Sigmoid colon (tissue), 7 donors: ENCODE measurements around the gene GPR137B. TPM values are rescaled to one million over a fixed set of nuclear protein-coding genes. Genes with fewer than 3 reads are reported as not detected.
"Not testable (repeated sequence)": the region's sequence is repeated elsewhere in the genome, so short reads cannot be mapped to it uniquely, and the experiment has no call there.

Source experiments
- DNase-seq: peaks from one replicate; pipeline ENCODE4 v3.0.0-alpha.2; 2019
- H3K27ac ChIP-seq, 4 donors: fragments of 200-600 bp; sonication (generic); one replicate each; pipeline ENCODE4 v1.5.1; 2016 to 2019; ENCODE audit warnings: mild to moderate bottlenecking in 1 of 4
- H3K27me3 ChIP-seq, 3 donors: fragments of 200-600 bp; sonication (generic); one replicate each; pipeline ENCODE4 v1.5.1; 2019; ENCODE audit warnings: mild to moderate bottlenecking in 1 of 3
- H3K36me3 ChIP-seq, 4 donors: fragments of 200-600 bp; sonication (generic); one replicate each; pipeline ENCODE4 v1.5.1; 2016 to 2019
- H3K4me1 ChIP-seq, 4 donors: fragments of 200-600 bp; sonication (generic); one replicate each; pipeline ENCODE4 v1.5.1; 2017 to 2019
- H3K4me3 ChIP-seq, 4 donors: fragments of 200-600 bp; sonication (generic); one replicate each; pipeline ENCODE4 v1.5.1; 2017 to 2019; ENCODE audit warnings: mild to moderate bottlenecking in 2 of 4, moderate library complexity in 1 of 4
- H3K9me3 ChIP-seq, 4 donors: fragments of 200-600 bp in 3 of 4; sonication (generic) in 3 of 4; one replicate each; pipeline versions ENCODE4 v1.5.1 to v1.6.1; 2013 to 2019
- CTCF ChIP-seq, 4 experiments: fragments of 450-650 bp in 3 of 4; fragments of 200-600 bp in 1 of 4; IDR thresholded peaks; one replicate each; pipeline ENCODE4 v1.5.1; 2016 to 2019; ENCODE audit warnings: antibody characterized with exemption in 4 of 4, mild to moderate bottlenecking in 3 of 4, moderate library complexity in 2 of 4
- EP300 ChIP-seq, 4 donors: sonication (generic); formaldehyde crosslinking; IDR thresholded peaks; one replicate each; pipeline ENCODE4 v1.6.1; 2017; ENCODE audit warnings: antibody characterized with exemption in 4 of 4
- POLR2A ChIP-seq, 2 donors: fragments of 450-650 bp; IDR thresholded peaks; one replicate each; pipeline ENCODE4 v1.6.1; 2016; ENCODE audit warnings: antibody characterized with exemption in 2 of 2, mild to moderate bottlenecking in 2 of 2, moderate library complexity in 2 of 2
- POLR2AphosphoS5 ChIP-seq, 4 donors: sonication (generic); formaldehyde crosslinking; IDR thresholded peaks; one replicate each; pipeline ENCODE4 v1.6.1; 2017; ENCODE audit warnings: antibody characterized with exemption in 4 of 4
- WGBS, 2 donors: extraction: QIAGEN DNeasy Blood & Tissue Kit; methylation state at CpG; one replicate each; pipeline ENCODE4 v1.1.7; 2013; 5-methylcytosine and 5-hydroxymethylcytosine counted together
- intact Hi-C: fragments of 100-400 bp; cut with DNase I; formaldehyde crosslinking; loops from one replicate; pipeline ENCODE4 v1.15.1; 2023
- polyA plus RNA-seq, 3 donors: library from polyadenylated mRNA; stranded (reverse); fragments of 200-250 nt; gene quantifications; one replicate each; pipeline ENCODE4 v1.2.3, GENCODE V29; 2013
- total RNA-seq, 4 donors: library from RNA; depleted of rRNA; stranded (reverse); fragments of >200 nt; gene quantifications; one replicate each; pipeline ENCODE4 v1.1.0, GENCODE V29; 2016
- donor health status: healthy with polysubstance abuse.
- donor health status: Bipolar disorder and iron deficiency.
- donor health status: healthy.

The GPR137B gene
- total and polyA plus RNA-seq, 7 donors = 6.0 to 25.5 (median 10.8) TPM

- 86 to 91% methylated on average over 4 of the region's 4 CpGs for WGBS, 2 donors
- H3K4me1 ChIP-seq = no peaks in the 10 kb centered on the region
- peaks cover 0 to 26% (median 0%) of the 10 kb centered on the region in 4 donors for H3K36me3 ChIP-seq
Measured at GRCh38 chr1:236185687-236186086, 43.3 kb downstream of the GPR137B start.

GRCh38 chr1:236186471-236186870 lies 44.1 kb downstream of the GPR137B start:
- H3K4me3 ChIP-seq, DNase-seq, H3K27ac ChIP-seq, H3K27me3 ChIP-seq, intact Hi-C loops, H3K9me3 ChIP-seq, H3K4me1 ChIP-seq: not testable (repeated sequence)
- peaks cover 0 to 18% (median 0%) of the 10 kb centered on the region in 4 donors for H3K36me3 ChIP-seq
- WGBS, 2 donors = 91 to 94% methylated on average over 2 of the region's 2 CpGs

More at GRCh38 chr1:236185687-236186086, 43.3 kb downstream of the GPR137B start:
- Histone ChIP-seq H3K27me3 (no peaks in the 10 kb centered on the region), H3K9me3 (no peaks in the 10 kb centered on the region), H3K4me3 (no peak overlapping the region), H3K27ac (no peak overlapping the region)
- TF ChIP-seq EP300 (IDR thresholded peaks at IDR 0.05) (no peak), POLR2AphosphoS5 (IDR thresholded peaks at IDR 0.05) (no peak), POLR2A (IDR thresholded peaks at IDR 0.05) (no peak), CTCF (IDR thresholded peaks at IDR 0.05) (no peak)
- intact Hi-C loops = no loop called here
- DNase-seq = no peak

GRCh38 chr1:236188084-236188483 lies 45.7 kb downstream of the GPR137B start:
- H3K27ac ChIP-seq, H3K9me3 ChIP-seq, H3K4me1 ChIP-seq, H3K27me3 ChIP-seq, H3K4me3 ChIP-seq, intact Hi-C loops, DNase-seq: not testable (repeated sequence)
- peaks cover 0 to 27% (median under 1%) of the 10 kb centered on the region in 4 donors for H3K36me3 ChIP-seq
- WGBS, 2 donors = 91 to 96% methylated on average over 1 of the region's 1 CpG

- TF ChIP-seq EP300 (IDR thresholded peaks at IDR 0.05) (no peak), CTCF (IDR thresholded peaks at IDR 0.05) (no peak), POLR2AphosphoS5 (IDR thresholded peaks at IDR 0.05) (no peak), POLR2A (IDR thresholded peaks at IDR 0.05) (no peak)
- Histone ChIP-seq H3K27me3 (no peaks in the 10 kb centered on the region), H3K27ac (no peak overlapping the region), H3K4me1 (no peaks in the 10 kb centered on the region), H3K36me3 (peaks cover 0 to 42% (median 3%) of the 10 kb centered on the region in 4 donors), H3K9me3 (no peaks in the 10 kb centered on the region), H3K4me3 (no peak overlapping the region)
- DNase-seq = no peak
- intact Hi-C loops = no loop called here
- WGBS, 2 donors = 83 to 86% methylated on average over 2 of the region's 2 CpGs
Measured at GRCh38 chr1:236193184-236193583, 50.8 kb downstream of the GPR137B start.

- H3K4me3 ChIP-seq = no peak overlapping the region
- H3K27ac ChIP-seq = no peak overlapping the region
- DNase-seq = no peak
- no peaks in the 10 kb centered on the region for H3K4me1 ChIP-seq
- peaks cover 0 to 26% (median 8%) of the 10 kb centered on the region in 4 donors for H3K36me3 ChIP-seq
- H3K9me3 ChIP-seq = peaks cover 0 to 8% (median 1%) of the 10 kb centered on the region in 4 donors
- TF ChIP-seq POLR2A (IDR thresholded peaks at IDR 0.05) = no peak
- no peak for TF ChIP-seq CTCF (IDR thresholded peaks at IDR 0.05)
- TF ChIP-seq POLR2AphosphoS5 (IDR thresholded peaks at IDR 0.05) = no peak
- no peak for TF ChIP-seq EP300 (IDR thresholded peaks at IDR 0.05)
- H3K27me3 ChIP-seq = no peaks in the 10 kb centered on the region
- intact Hi-C loops = no loop called here
Measured at GRCh38 chr1:236200925-236201324, 58.6 kb downstream of the GPR137B start.

- intact Hi-C loops = no loop called here
- Histone ChIP-seq H3K27ac (no peak overlapping the region), H3K4me3 (no peak overlapping the region), H3K9me3 (peaks cover 0 to 8% (median 1%) of the 10 kb centered on the region in 4 donors), H3K36me3 (peaks cover 0 to 26% (median 10%) of the 10 kb centered on the region in 4 donors), H3K4me1 (no peaks in the 10 kb centered on the region), H3K27me3 (no peaks in the 10 kb centered on the region)
- TF ChIP-seq POLR2A (IDR thresholded peaks at IDR 0.05) (no peak), EP300 (IDR thresholded peaks at IDR 0.05) (no peak), CTCF (IDR thresholded peaks at IDR 0.05) (no peak), POLR2AphosphoS5 (IDR thresholded peaks at IDR 0.05) (no peak)
- WGBS, 2 donors = 93 to 100% methylated on average over 1 of the region's 1 CpG
- DNase-seq = no peak
Measured at GRCh38 chr1:236201786-236202185, 59.4 kb downstream of the GPR137B start.
